Osteocyte (in vitro differentiated cells): ENCODE results near the gene FMN2. TPM values are rescaled to one million over a fixed set of nuclear protein-coding genes. Genes with fewer than 3 reads are reported as not detected.

Experiments
- DNase-seq: peaks from one replicate; pipeline ENCODE4 v3.0.0; 2021; ENCODE audit warnings: mixed read lengths; ENCODE audit not compliant: unreplicated experiment; ENCODE audit errors: extremely low spot score
- H3K27ac Mint-ChIP-seq: one replicate; pipeline ENCODE4 v1.8.0; 2021; ENCODE audit warnings: mild to moderate bottlenecking, mixed read lengths; ENCODE audit not compliant: unreplicated experiment
- H3K27me3 Mint-ChIP-seq: one replicate; pipeline ENCODE4 v1.8.0; 2021; ENCODE audit warnings: mixed read lengths; ENCODE audit not compliant: unreplicated experiment
- H3K36me3 Mint-ChIP-seq: one replicate; pipeline ENCODE4 v1.8.0; 2021; ENCODE audit warnings: mixed read lengths; ENCODE audit not compliant: unreplicated experiment
- H3K4me1 Mint-ChIP-seq: one replicate; pipeline ENCODE4 v1.8.0; 2021; ENCODE audit warnings: mixed read lengths; ENCODE audit not compliant: unreplicated experiment
- H3K4me3 Mint-ChIP-seq: one replicate; pipeline ENCODE4 v1.8.0; 2021; ENCODE audit warnings: mild to moderate bottlenecking, moderate library complexity, mixed read lengths; ENCODE audit not compliant: unreplicated experiment
- H3K9me3 Mint-ChIP-seq: one replicate; pipeline ENCODE4 v1.8.0; 2021; ENCODE audit warnings: mixed read lengths; ENCODE audit not compliant: unreplicated experiment
- CTCF ChIP-seq: fragments of 200-600 bp; sonication (generic); IDR thresholded peaks from 2 replicates; pipeline ENCODE4 v1.5.0; 2021; ENCODE audit warnings: antibody characterized with exemption, mild to moderate bottlenecking, moderate library complexity
- total RNA-seq: library from RNA; stranded (reverse); gene quantifications from 2 replicates; pipeline ENCODE4 v1.2.1, GENCODE V29; 2021

Gene FMN2
- total RNA-seq, 1 donor from 2014 or later: 8.6 TPM

DNA sequence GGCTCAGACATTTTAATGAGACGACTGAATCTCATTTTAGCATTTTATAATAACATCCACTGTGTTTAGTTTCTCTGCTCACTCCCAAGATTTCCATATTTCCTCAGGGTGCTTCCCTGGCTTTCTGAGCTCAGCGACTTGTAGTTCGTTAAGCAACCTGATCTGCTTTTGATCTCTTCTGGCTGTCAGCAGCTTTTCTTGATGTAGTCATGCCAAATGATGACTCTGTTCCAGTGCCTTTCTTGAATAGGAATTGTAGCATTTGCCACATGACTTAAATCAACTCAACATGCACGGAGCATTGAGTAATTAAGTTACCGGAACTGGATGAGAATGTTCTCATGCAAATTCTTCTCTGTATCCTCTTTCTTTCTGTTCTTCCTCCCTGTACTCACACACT, 246.1 kb downstream of the FMN2 start:
- peak overlapping the region; percentile 57 for H3K4me3 Mint-ChIP-seq
- DNase-seq: no peak
- peak overlapping the region; percentile 84 for H3K27ac Mint-ChIP-seq
- no peak for TF ChIP-seq CTCF
- H3K27me3 Mint-ChIP-seq: no peaks in the 10 kb centered on the region
- no peaks in the 10 kb centered on the region for H3K9me3 Mint-ChIP-seq
- H3K4me1 Mint-ChIP-seq: peaks cover 22% of the 10 kb centered on the region
- peaks cover 1% of the 10 kb centered on the region for H3K36me3 Mint-ChIP-seq

DNA sequence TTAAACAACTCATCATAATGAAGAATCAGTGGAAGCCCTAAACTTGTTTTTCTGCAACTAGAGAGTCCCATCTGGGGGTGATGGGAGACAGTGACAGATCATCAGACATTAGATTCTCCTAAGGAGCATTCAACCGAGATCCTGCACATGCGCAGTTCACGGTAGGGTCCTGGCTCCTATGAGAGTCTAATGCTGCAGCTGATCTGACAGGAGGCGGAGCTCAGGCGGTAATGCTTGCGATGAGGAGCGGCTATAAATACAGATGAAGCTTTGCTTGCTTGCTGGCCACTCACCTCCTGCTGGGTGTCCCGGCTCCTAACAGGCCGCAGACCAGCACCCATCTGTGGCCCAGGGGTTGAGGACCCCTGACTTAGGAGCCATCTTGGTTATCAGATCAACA, 247.2 kb downstream of the FMN2 start:
- Mint-ChIP-seq H3K4me1 (peaks cover 20% of the 10 kb centered on the region), H3K9me3 (no peaks in the 10 kb centered on the region), H3K4me3 (no peak overlapping the region), H3K27ac (no peak overlapping the region), H3K27me3 (no peaks in the 10 kb centered on the region), H3K36me3 (peaks cover 1% of the 10 kb centered on the region)
- DNase-seq: no peak
- no peak for TF ChIP-seq CTCF

DNA sequence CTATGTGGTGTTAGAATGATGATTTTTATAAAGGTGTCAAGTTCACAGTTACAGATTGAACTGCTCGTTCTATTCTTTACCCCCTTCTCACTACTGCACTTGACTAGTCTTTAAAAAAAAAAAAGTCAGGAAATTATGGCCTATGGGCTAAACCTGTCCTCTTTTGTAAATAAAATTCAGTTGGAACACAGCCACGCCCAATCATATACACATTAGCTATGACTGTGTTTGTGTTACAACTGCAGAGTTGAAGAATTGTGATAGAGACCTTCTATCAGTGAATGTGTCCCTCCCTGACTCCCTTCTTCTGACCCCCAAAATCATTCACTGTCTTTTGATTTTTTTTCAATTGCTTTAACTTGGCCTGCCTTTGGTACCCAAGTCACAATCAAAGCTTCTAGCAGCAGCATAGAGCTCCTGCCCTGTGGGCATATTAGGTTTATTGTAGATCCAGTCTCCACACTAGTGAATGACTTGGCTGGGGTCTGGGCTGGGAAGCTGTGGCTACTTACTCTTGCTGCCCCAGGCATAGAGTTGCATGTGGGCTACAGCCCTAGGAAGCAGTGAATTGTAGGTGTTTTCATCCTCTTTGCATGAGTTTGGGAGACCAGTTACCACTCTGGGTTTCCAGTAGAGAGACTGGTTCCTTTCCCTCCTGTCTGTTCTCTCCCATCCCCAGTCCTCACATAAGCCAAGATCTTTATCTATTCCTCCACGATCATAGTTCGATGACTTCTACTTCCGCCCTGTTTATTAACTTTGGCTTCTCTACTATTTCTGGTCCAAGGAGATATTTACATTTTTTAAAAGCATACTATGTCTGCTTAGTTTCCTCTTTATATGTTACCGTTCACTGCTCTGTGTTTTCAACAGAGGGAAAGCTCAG, 249.9 kb downstream of the FMN2 start:
- Mint-ChIP-seq H3K4me3 (no peak overlapping the region), H3K9me3 (no peaks in the 10 kb centered on the region), H3K27me3 (no peaks in the 10 kb centered on the region), H3K4me1 (peaks cover 31% of the 10 kb centered on the region), H3K36me3 (no peaks in the 10 kb centered on the region), H3K27ac (no peak overlapping the region)
- TF ChIP-seq CTCF: no peak
- no peak for DNase-seq

GRCh38 chr1:240342251-240342625, 250.6 kb downstream of the FMN2 start:
- Mint-ChIP-seq H3K4me3 (no peak overlapping the region), H3K36me3 (no peaks in the 10 kb centered on the region), H3K4me1 (peaks cover 31% of the 10 kb centered on the region)

More at GRCh38 chr1:240342251-240342625, 250.6 kb downstream of the FMN2 start:
- Mint-ChIP-seq H3K27ac (no peak overlapping the region), H3K27me3 (no peaks in the 10 kb centered on the region), H3K9me3 (no peaks in the 10 kb centered on the region)
- no peak for DNase-seq
- no peak for TF ChIP-seq CTCF
